ENCODE measurements around the gene PAK4. TPM values are rescaled to one million over a fixed set of nuclear protein-coding genes. Genes with fewer than 3 reads are reported as not detected.
A peak's percentile ranks its signal among the peaks of the same experiment; 100 is the strongest.

Gene PAK4
- total and polyA plus RNA-seq, 9 of the 15 experiments (the other 6 are each of a cell fraction or from before 2014, with no cell fraction given), result 0.21 to 33.5 (median 5.8) TPM

GRCh38 chr19:39125199-39125553, 410 bp upstream of the PAK4 start (continued):
- TF ChIP-seq ZNF740 (CRISPR knock-in tag; IDR thresholded peaks at IDR 0.05) (peak; percentile 44; the same call in 1 of the 2 replicates), ZNF740 (tag; IDR thresholded peaks at IDR 0.05) (no peak), ZNF75A (CRISPR knock-in tag; IDR thresholded peaks at IDR 0.05) (no peak), NR2C2 (CRISPR knock-in tag; IDR thresholded peaks at IDR 0.05) (no peak), NR2C2 (tag; IDR thresholded peaks at IDR 0.05) (no peak), NCOA1 (IDR thresholded peaks at IDR 0.05; ENCODE audit: low read depth) (no peak), CXXC5 (CRISPR knock-in tag; IDR thresholded peaks at IDR 0.05) (no peak), HOXB6 (CRISPR knock-in tag; IDR thresholded peaks at IDR 0.05; ENCODE audit: borderline replicate concordance) (no peak), CBX2 (IDR thresholded peaks at IDR 0.05; ENCODE audit: insufficient read depth, low read length, poor library complexity, severe bottlenecking) (no peak), ZNF217 (CRISPR knock-in tag; IDR thresholded peaks at IDR 0.05) (no peak), ZNF707 (CRISPR knock-in tag; conservative IDR thresholded peaks at IDR 0.05) (no peak), RCOR1 (IDR thresholded peaks at IDR 0.05; ENCODE audit: borderline replicate concordance in 1 of 2, low read depth in 2 of 2, low read length in 2 of 2) (peak; percentile 71; a peak in 3 of 4 replicates), TARDBP (IDR thresholded peaks at IDR 0.05) (no peak), ELF4 (CRISPR knock-in tag; IDR thresholded peaks at IDR 0.05) (no peak), HMG20B (CRISPR knock-in tag; IDR thresholded peaks at IDR 0.05) (no peak), SMARCA5 (IDR thresholded peaks at IDR 0.05) (peak; percentile 93), ATF1 (CRISPR knock-in tag; IDR thresholded peaks at IDR 0.05) (no peak), ATF1 (tag; IDR thresholded peaks at IDR 0.05) (no peak), CHCHD3 (CRISPR knock-in tag; IDR thresholded peaks at IDR 0.05) (no peak), SMARCE1 (IDR thresholded peaks at IDR 0.05) (no peak), SAP30 (IDR thresholded peaks at IDR 0.05; ENCODE audit: borderline replicate concordance, insufficient read depth, low read depth, low read length, poor library complexity, severe bottlenecking) (no peak), HNRNPL (IDR thresholded peaks at IDR 0.05; ENCODE audit: low read depth, low read length) (no peak)
- TF ChIP-seq, protein P1, sequence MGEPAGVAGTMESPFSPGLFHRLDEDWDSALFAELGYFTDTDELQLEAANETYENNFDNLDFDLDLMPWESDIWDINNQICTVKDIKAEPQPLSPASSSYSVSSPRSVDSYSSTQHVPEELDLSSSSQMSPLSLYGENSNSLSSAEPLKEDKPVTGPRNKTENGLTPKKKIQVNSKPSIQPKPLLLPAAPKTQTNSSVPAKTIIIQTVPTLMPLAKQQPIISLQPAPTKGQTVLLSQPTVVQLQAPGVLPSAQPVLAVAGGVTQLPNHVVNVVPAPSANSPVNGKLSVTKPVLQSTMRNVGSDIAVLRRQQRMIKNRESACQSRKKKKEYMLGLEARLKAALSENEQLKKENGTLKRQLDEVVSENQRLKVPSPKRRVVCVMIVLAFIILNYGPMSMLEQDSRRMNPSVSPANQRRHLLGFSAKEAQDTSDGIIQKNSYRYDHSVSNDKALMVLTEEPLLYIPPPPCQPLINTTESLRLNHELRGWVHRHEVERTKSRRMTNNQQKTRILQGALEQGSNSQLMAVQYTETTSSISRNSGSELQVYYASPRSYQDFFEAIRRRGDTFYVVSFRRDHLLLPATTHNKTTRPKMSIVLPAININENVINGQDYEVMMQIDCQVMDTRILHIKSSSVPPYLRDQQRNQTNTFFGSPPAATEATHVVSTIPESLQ (CRISPR knock-in tag; IDR thresholded peaks at IDR 0.05), result no peak
- TF ChIP-seq, protein P2, sequence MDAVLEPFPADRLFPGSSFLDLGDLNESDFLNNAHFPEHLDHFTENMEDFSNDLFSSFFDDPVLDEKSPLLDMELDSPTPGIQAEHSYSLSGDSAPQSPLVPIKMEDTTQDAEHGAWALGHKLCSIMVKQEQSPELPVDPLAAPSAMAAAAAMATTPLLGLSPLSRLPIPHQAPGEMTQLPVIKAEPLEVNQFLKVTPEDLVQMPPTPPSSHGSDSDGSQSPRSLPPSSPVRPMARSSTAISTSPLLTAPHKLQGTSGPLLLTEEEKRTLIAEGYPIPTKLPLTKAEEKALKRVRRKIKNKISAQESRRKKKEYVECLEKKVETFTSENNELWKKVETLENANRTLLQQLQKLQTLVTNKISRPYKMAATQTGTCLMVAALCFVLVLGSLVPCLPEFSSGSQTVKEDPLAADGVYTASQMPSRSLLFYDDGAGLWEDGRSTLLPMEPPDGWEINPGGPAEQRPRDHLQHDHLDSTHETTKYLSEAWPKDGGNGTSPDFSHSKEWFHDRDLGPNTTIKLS (IDR thresholded peaks at IDR 0.05; ENCODE audit: borderline replicate concordance, low read depth), result no peak
- TF ChIP-seq, protein P3, sequence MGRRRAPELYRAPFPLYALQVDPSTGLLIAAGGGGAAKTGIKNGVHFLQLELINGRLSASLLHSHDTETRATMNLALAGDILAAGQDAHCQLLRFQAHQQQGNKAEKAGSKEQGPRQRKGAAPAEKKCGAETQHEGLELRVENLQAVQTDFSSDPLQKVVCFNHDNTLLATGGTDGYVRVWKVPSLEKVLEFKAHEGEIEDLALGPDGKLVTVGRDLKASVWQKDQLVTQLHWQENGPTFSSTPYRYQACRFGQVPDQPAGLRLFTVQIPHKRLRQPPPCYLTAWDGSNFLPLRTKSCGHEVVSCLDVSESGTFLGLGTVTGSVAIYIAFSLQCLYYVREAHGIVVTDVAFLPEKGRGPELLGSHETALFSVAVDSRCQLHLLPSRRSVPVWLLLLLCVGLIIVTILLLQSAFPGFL (CRISPR knock-in tag; IDR thresholded peaks at IDR 0.05), result no peak
- TF ChIP-seq, protein P4, sequence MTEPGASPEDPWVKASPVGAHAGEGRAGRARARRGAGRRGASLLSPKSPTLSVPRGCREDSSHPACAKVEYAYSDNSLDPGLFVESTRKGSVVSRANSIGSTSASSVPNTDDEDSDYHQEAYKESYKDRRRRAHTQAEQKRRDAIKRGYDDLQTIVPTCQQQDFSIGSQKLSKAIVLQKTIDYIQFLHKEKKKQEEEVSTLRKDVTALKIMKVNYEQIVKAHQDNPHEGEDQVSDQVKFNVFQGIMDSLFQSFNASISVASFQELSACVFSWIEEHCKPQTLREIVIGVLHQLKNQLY (CRISPR knock-in tag; conservative IDR thresholded peaks at IDR 0.05), result no peak
